ENCODE measurements around the gene MALRD1.

DNA sequence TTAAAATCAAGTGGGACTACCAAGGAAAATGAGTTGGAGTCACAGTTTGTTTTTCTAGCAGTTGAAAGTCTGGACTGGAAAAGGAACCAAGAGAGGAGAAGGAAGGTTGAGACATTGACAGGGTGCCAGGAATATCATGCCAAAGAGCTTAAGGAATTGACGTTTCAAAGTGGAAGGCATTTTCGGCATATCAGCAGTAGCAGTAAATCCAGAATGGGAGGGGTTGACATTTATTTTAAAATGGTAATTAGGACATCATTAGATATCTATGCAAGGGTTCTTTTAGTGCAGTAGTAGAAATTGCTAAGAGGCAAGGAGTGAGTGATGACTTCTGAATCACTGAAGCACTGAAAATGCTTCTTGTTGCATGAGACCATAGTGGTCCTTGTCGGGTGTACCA is 431.8 kb downstream of the MALRD1 start:
- TF ChIP-seq EZH2phosphoT487 (IDR thresholded peaks at IDR 0.05; ENCODE audit: insufficient read depth, low read depth) (no peak), EZH2 (IDR thresholded peaks at IDR 0.05; ENCODE audit: insufficient read depth, poor library complexity, severe bottlenecking) (no peak)

Measured in GM23248 (cell line).